ENCODE measurements around the gene PRM1.

Gene PRM1

DNA sequence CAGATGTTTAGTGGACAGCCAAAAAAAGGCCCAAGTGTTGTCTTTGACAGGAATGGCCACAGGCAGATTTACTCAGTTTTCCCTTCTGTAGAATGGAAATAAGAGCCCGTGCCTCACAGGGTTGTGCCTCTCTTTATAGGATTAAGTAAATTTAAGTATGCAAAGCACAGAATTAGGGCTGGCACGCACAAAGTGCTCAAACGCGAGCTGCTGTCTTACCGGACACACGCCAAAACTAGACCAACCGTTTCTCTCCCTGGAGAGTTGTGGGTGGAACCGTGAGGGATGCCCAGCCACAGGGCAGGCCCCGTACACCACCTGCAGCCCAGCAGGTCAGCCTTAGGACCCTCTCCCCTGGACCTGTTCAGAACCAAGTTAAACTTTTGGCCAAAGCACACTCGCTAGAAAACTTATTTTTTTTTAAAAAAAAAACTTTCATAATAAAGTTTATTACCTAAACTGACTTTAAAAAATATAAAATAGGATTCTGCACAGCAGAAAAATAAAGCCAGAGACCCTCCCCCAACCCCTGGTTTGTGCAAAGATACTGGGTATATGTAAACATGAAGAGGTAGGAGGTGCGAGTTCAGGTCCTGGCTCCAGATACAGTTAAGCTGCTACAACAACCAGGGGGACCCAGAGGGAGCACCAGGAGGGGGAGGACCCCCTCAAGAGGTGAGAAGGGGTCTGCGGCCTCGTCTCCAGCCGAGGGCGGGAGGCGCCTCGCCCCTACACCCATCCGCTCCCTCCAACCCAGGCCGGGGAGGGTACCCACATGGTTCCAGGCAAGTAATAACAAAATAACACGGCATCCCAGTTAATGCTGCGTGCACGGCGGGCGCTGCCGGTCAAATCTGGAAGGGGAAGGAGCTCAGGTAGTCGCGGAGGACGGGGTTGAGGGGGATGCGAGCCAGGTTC is 26.9 kb downstream of the PRM1 start:
- no peak for DNase-seq (ENCODE audit: low spot score)

DNA sequence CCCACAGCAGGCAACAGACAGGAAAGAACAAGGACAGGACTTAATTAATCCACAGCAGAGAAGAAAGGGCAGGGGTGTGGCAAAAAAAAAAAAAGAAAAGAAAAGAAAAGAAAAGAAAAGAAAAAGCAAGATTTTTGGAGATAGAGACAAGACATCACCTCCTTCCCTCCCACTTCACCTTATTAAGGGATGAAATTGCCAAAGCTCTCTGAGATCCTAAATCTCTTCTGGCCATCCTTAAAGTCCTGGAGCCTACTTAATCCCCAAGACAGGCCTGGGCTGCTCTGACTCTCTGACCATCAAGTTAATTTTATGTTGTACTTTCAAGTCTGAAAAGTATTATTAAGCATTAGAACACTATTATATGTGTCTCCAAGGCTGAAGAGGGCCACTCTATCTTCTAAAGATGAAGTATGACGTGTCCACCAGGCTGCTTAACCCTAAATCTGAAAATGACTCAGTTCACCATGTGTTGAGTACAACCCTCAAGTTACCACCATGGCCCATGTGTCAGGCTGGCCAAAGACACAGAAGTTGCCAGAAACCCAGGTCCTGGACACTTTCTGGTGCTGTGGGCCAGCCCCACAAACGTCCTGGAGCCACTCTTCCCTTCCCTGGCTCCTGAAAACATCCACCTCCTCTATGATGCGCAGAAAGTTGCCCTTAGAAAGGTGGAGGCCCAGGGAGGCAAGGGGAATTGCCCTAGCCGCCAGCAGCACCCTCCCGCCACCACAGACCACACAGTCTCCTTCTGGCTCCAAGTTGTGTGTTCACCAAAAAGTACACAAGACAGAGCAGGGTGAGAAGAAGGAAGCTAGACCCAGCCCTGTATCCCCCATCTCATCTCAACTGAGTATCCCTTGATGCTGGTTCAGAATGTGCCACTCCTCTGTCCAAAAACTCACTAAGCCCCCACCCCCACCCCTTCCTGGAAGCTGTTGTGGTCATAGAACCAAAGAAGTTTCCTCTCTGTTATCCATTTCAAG is 27.8 kb downstream of the PRM1 start:
- DNase-seq (ENCODE audit: low spot score): no peak

DNA sequence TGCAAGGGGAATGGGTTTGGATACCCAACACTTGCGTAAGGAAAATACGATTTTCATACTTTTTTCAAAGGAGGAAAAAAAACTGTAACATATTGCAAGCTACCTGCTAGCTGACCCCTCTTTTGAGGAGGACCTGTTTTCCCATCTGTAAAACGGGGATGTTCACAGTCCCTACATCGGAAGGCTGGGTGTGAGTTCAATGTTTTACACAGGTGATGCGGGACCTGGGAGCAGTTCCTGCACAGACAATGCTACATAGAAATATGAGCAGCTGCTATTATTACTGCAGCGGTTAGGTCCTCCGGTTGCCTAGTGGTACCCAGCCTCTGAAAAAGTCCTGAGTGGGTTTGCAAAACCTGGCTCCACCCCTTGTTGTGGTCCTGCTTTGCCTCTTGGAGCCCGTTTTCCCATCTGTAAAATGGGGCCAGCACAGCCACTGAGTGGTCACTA is 28.6 kb downstream of the PRM1 start:
- no peak for DNase-seq (ENCODE audit: low spot score)

DNA sequence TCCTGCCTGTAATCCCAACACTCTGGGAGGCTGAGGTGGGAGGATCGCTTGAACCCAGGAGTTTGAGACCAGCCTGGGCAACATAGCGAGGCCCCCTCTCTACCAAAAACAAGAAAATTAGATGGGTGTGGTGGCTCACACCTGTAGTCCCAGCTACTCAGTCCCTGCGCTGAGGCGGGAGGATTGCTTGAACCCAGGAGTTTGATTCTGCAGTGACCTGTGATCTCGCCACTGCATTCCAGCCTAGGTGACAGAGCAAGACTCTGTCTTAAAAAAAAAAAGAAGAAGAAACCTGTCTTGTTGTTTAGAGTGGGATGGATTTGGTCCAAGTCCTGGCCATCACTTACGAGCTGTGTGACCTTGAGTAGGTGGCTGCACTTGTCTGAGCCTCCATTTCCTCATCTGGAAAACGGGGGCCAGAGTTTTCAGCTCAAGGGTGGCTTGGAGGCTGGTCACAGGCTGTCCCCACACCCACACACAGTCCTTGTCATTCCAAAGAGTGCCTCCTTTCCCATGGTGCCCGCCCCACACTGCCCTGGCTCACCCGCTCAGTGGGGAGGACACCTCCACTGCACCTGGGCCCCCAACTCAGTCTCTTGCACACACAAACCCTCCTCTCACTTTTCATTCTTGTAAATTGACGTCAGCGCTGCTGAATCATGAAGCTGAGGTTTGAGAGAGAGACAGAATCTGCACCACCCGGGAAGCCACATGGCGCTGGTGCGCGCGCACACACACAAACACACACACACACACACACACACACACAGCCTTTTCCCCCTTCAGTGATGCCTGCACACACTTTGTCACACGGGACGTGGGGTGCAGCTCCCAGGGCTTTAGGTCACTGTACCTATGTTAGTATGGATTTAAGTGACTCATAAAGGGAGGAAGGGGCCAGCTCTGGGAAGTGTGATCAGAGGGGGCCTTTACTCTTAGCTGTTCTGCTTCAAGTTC is 29.3 kb downstream of the PRM1 start:
- DNase-seq (ENCODE audit: low spot score): no peak

DNA sequence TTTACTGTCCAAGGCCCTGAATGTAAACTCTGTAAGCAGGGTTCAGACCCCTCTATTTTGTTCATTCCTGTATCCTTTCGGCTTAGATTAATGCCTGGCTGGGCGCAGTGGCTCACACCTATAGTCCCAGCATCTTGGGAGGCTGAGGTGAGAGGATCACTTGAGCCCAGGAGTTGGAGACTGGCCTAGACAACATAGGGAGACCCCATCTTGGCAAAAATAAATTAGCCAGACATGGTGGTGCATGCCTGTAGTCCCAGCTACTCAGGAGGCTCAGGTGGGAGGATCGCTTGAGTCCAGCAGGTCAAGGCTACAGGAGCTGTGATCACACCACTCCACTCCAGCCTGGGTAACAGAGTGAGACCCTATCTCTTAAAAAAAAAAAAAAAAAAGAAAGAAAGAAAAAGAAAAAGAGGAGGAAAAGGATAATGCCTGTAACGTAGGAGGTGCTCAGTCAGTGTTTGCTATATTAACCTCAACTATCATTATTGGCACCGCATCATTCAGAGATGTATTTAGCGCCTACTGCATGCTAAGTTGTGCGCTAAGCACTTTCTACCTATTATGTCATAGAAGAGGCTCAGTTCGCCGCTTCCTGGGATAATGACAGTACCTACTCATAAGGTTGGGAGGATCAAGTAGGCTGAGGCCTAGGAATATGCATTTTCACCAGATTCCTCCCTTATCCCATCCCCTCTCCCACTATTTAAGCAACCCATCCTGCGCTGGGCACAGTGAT is 30.2 kb downstream of the PRM1 start:
- DNase-seq (ENCODE audit: low spot score): no peak

DNA sequence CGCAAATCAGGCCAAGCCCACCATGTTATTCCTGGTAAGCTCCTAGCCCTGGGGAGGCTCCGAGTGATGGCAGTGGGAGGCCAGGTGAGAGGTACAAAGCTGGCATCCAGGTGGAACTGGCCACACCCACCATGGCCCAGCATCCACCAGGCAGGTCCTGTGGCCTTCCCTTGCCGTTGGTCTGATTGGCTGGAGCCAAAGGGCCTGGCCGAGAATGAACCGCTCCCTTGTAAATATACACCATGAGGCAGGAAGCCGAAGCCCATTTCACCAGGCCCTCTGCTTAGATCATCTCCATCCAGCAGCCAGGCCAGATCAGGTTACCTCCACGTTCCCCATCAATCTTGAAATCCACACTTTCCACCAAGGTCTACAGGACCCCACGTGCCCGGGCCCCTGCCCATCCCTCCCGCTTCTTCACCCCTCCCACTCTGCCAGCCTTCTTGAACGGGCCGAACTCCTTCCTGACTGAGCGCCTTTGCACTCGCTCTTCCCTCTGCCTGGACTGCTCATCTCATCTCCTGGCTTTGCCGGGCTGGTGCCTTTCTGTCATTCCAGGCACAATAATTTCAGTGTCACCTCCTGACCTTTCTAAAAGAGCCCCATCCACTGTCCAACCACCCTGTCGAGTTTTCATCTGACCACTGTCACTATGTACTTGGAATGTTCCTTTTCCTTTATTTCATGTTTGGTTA is 30.9 kb downstream of the PRM1 start:
- DNase-seq (ENCODE audit: low spot score): no peak

DNA sequence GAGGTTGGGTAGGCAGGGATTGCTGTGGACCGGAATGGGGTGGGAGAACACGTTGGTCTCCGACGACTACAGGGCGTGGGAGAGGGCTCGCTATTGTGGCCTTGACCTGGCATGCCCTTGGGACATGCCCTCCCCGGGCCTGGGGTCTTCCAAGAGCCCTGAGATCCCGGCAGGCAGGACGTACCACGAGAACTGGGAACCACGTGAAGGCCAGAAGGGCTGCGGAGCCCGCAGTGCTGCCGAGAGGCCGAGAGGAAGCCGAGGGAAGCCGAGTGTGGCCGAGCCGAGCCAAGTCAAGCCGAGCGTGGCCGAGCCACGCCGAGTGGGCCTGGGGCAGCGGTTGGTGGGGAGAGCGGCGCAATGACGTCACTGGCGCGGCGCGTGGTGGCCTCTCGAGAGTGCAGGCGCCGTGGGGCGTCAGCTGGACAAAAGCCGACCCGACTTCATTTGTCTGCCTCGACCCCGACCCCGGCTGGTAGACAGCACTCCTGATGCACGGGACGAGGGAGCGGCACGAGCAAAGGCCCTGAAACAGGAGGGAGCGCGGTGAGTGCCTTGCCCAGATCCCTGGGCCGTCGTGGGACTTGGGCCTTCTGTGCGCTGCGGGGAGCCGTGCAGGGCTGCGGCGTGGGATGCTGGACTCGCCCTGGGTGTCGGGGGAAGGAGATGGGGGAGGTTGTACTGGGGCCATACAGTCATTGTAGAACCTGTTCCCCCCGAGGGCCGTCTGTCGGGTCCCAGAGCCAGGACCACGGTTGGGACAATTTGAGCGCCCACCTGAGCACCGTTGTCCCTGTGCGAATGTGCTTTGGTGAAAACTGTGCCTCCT is 31.7 kb downstream of the PRM1 start:
- no peak for DNase-seq (ENCODE audit: low spot score)

DNA sequence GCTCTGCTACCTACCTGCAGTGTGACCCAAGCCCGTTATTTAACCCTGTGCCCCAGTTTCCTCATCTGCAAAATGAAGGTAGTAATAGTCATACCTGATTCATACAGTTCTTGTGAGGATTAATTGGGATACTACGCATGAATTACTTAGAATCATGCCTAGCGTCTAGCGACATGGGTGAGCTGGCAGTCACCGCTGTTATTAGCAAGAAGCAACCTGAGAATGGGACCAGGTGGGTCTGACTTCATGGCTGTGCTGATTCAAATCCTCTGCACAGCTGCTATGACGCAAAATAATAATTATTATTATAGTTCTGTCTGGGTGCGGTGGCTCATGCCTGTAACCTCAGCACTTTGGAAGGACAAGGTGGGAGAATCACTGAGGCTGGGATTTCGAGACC is 33.0 kb downstream of the PRM1 start:
- DNase-seq (ENCODE audit: low spot score): no peak

DNA sequence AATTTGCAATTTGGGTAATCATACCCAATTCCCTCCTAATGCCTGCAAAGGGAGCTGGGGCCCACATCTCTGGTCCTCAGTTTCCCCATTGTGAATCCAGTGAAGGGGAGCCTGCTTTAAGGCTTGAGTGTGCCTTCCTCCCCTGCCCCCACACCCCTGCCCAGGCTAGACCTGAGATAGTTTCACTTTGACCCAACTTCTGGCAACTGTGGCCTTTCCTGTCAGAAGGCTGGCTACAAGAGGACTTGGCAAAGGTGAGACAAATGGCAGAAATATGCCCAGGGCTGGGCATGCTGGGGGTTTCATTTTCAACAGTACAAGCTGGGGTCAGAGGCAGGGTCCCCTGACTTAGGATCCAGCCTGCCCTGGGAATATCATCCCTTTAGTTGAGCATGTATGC is 35.1 kb downstream of the PRM1 start:
- no peak for DNase-seq (ENCODE audit: low spot score)

DNA sequence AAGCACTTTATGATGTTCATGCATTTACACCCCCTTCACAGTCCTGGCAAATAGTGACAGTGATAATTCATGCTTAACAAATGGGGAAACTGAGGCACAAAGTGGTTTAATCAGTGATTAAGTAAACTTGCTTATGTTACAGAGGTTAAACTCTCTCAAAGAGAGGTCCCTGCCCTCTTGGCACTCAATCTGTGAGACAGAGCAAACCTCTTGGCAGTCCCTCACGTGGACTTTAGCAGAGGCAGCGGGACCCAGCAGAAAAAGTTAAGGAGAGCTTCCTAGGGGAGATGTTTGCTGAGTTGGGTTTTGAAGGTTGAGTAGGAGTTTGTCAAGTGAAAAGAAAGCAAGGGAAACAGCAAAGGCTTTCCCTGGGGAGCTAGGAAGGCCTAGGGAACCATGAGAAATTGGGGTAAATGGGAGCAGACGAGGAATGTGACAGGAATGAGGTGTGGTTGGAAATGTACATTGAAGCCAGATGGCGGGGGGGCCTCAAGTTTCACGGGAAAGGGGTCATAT is 35.9 kb downstream of the PRM1 start:
- no peak for DNase-seq (ENCODE audit: low spot score)

DNA sequence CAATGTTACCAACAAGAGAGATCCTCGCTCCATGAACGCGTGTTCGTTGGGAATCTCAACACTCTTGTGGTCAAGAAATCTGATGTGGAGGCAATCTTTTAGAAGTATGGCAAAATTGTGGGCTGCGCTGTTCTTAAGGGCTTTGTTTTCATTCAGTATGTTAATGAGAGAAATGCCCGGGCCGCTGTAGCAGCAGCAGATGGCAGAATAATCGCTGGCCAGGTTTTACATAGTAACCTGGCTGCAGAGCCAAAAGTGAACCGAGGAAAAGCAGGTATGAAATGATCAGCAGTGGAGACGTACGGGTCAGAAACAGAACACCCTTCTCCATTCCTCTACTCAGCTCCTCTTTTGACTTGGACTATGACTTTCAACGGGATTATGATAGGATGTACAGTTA is 38.5 kb downstream of the PRM1 start:
- no peak for DNase-seq (ENCODE audit: low spot score)

DNA sequence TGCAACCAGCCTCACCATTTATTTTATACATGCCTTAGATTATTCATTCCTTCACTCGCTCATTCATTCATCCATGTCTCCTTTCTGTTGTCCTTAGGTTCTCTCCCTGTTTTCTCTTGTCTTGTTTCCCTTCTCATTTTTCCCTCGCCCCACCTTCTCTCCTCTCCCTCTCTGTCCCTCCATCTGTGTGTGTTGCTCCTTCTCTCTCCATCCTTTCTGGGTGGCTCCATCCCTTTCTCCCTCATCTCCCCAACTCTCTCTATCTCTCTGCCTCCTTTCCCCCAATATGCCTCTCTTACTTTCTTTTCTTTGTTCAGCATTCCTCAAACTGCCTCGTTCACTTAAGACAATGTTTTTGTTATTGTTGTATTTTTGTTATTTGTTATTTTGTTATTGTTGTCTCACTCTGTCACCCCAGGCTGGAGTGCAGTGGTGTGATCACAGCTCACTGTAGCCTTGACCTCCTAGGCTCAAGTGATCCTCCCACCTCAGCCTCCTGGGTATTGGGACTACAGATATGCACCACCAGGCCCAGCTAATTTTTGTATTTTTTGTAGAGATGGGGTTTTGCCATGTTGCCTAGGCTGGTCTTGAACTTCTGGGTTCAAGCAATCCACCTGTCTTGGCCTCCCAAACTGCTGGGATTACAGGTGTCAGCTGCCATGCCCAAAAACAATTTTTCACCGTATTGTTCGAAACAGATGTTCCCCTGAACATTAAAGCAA is 39.5 kb downstream of the PRM1 start:
- DNase-seq (ENCODE audit: low spot score): no peak

DNA sequence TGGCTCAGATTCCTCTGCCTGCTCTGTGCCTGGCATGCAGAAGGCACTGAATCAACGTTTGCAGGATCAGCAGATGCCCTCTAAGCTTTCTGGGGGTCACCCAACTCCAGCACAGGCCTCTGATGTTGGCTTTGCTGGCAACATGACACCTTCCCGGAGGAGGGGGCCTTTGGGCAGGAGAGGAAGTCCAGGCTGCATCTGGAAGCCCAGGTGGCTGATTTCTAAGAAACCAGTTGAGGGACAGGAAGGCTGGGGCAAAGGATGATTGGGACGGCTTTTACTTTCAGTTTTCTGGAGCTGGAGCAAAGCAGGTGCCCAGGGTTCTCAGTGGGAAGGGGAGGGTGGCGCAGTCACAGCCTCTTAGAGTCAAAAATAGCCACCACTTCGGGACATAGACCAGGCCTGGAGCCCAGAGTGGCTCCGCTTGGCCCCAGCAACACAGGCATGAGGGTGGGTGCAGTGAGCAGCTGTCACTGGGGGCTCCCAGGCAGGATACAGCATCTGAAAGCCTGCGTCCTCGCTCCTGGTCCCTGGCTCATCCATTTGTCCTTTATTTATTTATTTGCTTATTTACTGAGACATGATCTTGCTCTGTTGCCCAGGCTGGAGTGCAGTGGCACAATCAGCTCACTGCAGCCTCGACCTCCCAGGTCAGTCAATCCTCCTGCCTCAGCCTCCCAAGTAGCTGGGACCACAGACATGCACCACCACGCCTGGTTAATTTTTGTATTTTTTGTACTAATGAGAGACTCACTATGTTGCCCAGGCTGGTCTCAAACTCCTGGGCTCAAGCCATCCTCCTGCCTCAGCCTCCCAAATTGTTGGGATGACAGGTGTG is 40.3 kb downstream of the PRM1 start:
- DNase-seq (ENCODE audit: low spot score): no peak

DNA sequence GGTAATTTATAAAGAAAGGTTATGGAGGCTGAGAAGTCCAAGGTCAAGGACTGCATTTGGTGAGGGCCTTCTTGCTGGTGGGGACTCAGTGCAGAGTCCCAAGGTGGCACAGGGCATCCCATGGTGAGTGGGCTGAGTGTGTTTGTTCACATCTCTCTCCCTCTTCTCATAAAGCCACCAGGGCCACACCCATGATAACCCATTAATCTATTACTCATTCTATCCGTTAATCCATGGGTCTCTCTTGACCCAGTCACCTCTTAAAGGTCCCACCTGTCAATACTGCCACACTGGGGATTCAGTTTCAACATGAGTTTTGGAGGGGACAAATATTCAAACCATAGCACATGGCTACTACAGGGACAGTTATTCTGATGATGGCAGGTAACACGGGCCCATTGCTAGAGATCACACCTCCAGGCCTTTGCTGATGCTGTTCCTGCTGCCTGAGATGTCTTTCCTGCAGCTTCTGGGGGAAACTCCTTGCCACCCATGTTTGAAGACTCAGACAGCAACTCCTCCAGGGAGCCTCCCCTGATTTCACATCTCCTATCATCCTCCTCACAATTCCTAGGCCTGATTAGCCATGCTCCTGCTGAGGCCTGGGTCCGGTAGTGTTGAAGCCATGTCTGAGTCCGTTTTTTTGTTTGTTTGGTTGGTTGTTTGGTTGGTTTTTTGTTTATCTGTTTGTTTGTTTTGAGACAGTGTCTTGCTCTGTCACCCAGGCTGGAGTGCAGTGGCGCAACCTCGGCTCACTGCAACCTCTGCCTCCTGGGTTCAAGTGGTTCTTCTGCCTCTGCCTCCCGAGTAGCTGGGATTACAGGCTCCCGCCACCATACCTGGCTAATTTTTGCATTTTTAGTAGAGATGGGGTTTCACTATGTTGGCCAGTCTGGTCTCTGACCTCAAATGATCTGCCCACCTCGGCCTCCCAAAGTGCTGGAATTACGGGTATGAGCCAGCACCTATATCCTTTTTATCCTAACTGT is 41.2 kb downstream of the PRM1 start:
- no peak for DNase-seq (ENCODE audit: low spot score)

DNA sequence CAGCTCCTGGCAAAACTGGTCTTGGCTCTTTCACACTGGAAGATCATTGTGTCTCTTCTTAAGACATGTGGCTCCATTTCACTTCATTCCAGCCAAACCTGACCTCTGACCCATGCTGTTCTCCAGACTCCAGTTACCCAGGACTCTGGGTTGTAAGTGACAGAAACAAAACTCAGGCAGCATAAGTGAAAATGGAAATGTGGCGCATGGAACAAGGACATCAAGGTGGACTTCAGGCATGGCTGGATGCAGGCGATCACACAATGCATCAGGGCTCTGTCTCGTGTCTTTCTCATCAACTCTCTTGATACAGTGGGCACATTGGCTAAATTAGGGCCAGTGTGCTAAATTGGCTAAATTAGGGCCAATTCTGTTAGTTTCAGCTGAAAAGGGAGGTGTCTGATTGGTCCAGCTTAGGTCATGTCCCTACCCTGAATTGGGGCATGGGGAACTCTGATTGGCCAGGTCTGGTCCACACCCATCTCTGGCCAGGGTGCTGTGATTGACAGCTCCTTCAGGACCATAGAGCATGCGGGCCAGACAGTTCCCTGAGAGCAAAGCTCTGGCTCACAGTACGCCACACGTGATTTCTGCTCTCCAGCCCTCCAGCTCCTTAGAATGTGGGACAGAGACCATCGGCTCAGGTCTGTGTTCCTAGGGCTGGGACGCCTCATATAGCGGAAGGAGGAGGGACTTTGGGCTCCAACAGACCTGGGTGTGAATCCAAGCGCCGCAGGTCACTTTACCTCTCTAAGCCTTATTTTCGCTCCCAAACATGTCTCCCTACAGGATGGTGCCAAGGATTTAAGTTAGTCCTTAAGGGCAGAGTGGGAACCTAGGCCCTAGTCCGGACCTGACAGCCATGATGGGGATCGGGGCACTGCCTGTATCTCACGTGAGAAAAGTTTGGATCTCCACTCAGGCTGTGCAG is 42.6 kb downstream of the PRM1 start:
- no peak for DNase-seq (ENCODE audit: low spot score)
